Kidney epithelial cell (primary cell): Measurements from ENCODE around the gene CACNA2D1. TPM values are rescaled to one million over a fixed set of nuclear protein-coding genes. Genes with fewer than 3 reads are reported as not detected.

Source experiments
- DNase-seq: peaks from one replicate; pipeline ENCODE4 v3.0.0-alpha.2; 2010; ENCODE audit warnings: low read depth
- H3K27me3 ChIP-seq: 2 replicates; pipeline ENCODE4 v1.6.0; 2011; ENCODE audit warnings: low read length; ENCODE audit not compliant: control insufficient read depth, insufficient read depth
- H3K36me3 ChIP-seq: 2 replicates; pipeline ENCODE4 v1.5.1; 2011; ENCODE audit warnings: low read length; ENCODE audit not compliant: control insufficient read depth, insufficient read depth
- H3K4me3 ChIP-seq: 2 replicates; pipeline ENCODE4 v1.5.1; 2011; ENCODE audit warnings: low read depth, mild to moderate bottlenecking, control low read depth, low read length
- CTCF ChIP-seq: IDR thresholded peaks from 2 replicates; pipeline ENCODE4 v1.5.1; 2011; ENCODE audit warnings: mild to moderate bottlenecking, moderate library complexity, low read length, control low read depth, inconsistent platforms; ENCODE audit not compliant: insufficient read depth, poor library complexity, severe bottlenecking
- total RNA-seq: library from RNA; depleted of rRNA; stranded (reverse); fragments of >200 nt; gene quantifications from 2 replicates; pipeline ENCODE4 v1.2.3, GENCODE V29; 2015

The CACNA2D1 gene
- total RNA-seq, 1 donor from 2014 or later, result 5.9 TPM

GRCh38 chr7:81919494-81919893, 524.1 kb downstream of the CACNA2D1 start:
- no peak for DNase-seq
- Histone ChIP-seq H3K4me3 (no peak overlapping the region), H3K27me3 (no peaks in the 10 kb centered on the region), H3K36me3 (no peaks in the 10 kb centered on the region)
- no peak for TF ChIP-seq CTCF

- Histone ChIP-seq H3K4me3 (no peak overlapping the region), H3K36me3 (no peaks in the 10 kb centered on the region), H3K27me3 (no peaks in the 10 kb centered on the region)
- DNase-seq, result no peak
- TF ChIP-seq CTCF, result no peak
Measured at GRCh38 chr7:81908220-81908619, 535.4 kb downstream of the CACNA2D1 start.

- DNase-seq, result no peak
- no peak for TF ChIP-seq CTCF
- no peaks in the 10 kb centered on the region for H3K36me3 ChIP-seq
- H3K27me3 ChIP-seq, result no peaks in the 10 kb centered on the region
- H3K4me3 ChIP-seq, result no peak overlapping the region
Measured at GRCh38 chr7:81903115-81903514, 540.5 kb downstream of the CACNA2D1 start.

- Histone ChIP-seq H3K27me3 (no peaks in the 10 kb centered on the region), H3K36me3 (no peaks in the 10 kb centered on the region), H3K4me3 (no peak overlapping the region)
- DNase-seq, result no peak
- no peak for TF ChIP-seq CTCF
Measured at GRCh38 chr7:81902536-81902935, 541.0 kb downstream of the CACNA2D1 start.
